Progenitor cell of endocrine pancreas (in vitro differentiated cells): ENCODE results near the gene HMGXB4. TPM values are rescaled to one million over a fixed set of nuclear protein-coding genes. Genes with fewer than 3 reads are reported as not detected.

Experiments
- DNase-seq: peaks from one replicate; pipeline ENCODE4 v3.0.0; 2021; ENCODE audit warnings: low spot score; ENCODE audit not compliant: unreplicated experiment
- H3K27ac Mint-ChIP-seq: 2 replicates; pipeline ENCODE4 v1.8.0; 2021; ENCODE audit warnings: mild to moderate bottlenecking, moderate library complexity, mixed read lengths
- H3K27me3 Mint-ChIP-seq: 2 replicates; pipeline ENCODE4 v1.8.0; 2021; ENCODE audit warnings: mixed read lengths
- H3K36me3 Mint-ChIP-seq: 2 replicates; pipeline ENCODE4 v1.8.0; 2022; ENCODE audit warnings: mixed read lengths; ENCODE audit not compliant: insufficient read depth
- H3K4me1 Mint-ChIP-seq: 2 replicates; pipeline ENCODE4 v1.8.0; 2021; ENCODE audit warnings: low read depth, mixed read lengths
- H3K4me3 Mint-ChIP-seq: 2 replicates; pipeline ENCODE4 v1.8.0; 2021; ENCODE audit warnings: low read depth, mild to moderate bottlenecking, moderate library complexity, mixed read lengths
- H3K9me3 Mint-ChIP-seq: 2 replicates; pipeline ENCODE4 v1.8.0; 2021; ENCODE audit warnings: low read depth, mixed read lengths
- CTCF ChIP-seq: fragments of 200-600 bp; sonication (generic); IDR thresholded peaks from one replicate; pipeline ENCODE4 v1.5.0; 2021; ENCODE audit warnings: antibody characterized with exemption, mild to moderate bottlenecking; ENCODE audit not compliant: unreplicated experiment
- total RNA-seq: library from RNA; stranded (reverse); gene quantifications from 2 replicates; pipeline ENCODE4 v1.2.1, GENCODE V29; 2021

Gene HMGXB4
- total RNA-seq, 1 donor from 2014 or later = 25.0 TPM

DNA sequence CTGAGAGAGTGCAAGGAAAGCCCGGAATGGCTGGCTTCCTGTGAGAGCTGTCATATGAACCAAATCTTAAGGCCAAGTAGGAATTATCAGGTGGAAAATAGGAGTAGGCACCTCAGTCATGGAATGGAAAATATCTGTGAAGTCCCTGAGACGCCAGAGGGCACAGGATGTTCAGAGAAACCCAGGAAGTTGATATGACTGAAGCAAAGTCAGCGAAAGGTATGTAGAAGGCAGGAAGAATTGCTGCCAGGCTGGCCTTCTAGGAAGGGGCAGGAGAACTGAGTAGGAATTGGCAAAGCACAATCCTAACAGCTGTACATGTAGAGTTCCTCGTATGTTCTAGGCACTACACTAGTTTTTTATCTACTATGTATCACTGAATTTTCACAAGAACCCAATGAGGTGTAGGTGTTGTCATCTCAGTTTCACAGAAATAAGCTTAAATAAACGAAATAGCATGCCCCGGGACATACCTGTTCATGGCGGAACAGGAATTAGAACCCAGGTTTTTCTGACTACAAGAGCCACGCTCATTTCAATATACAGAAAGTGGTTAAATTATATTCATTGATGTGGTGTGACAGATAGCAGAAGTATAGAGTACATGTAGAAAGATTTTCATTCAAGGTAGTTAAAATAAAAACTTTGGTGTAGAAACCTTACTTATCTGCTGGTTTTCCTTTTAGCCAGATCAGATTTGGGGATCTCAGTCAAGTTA, 17.0 kb downstream of the HMGXB4 start:
- no peaks in the 10 kb centered on the region for H3K27me3 Mint-ChIP-seq
- no peak overlapping the region for H3K4me3 Mint-ChIP-seq
- no peaks in the 10 kb centered on the region for H3K4me1 Mint-ChIP-seq
- TF ChIP-seq CTCF = no peak
- H3K36me3 Mint-ChIP-seq = peaks cover 25% of the 10 kb centered on the region
- no peaks in the 10 kb centered on the region for H3K9me3 Mint-ChIP-seq
- no peak for DNase-seq
- H3K27ac Mint-ChIP-seq = no peak overlapping the region

- no peak for TF ChIP-seq CTCF
- no peak overlapping the region for H3K27ac Mint-ChIP-seq
- H3K9me3 Mint-ChIP-seq = no peaks in the 10 kb centered on the region
- no peak overlapping the region for H3K4me3 Mint-ChIP-seq
- no peaks in the 10 kb centered on the region for H3K27me3 Mint-ChIP-seq
- H3K36me3 Mint-ChIP-seq = peaks cover 16% of the 10 kb centered on the region
- H3K4me1 Mint-ChIP-seq = no peaks in the 10 kb centered on the region
- DNase-seq = no peak
Measured at GRCh38 chr22:35275580-35275979, 18.3 kb downstream of the HMGXB4 start.

DNA sequence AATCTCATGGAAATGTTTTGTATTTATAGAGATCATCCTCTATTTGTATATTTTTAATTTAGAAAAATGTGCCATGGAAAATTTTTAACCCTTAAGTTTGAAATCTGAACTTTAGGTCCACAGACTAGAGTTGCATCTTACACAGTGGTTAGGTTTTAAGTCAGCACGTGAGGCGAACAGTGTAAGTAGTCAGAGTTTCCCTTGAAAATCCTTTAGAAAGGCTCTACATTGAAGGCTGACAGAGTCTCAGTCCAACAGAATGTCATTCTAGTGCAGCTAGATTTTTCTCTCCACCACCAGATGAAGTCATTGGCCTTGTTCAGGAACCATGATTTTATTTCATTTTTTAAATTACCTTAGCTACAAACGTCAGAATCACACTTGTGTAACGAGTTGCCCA, 18.7 kb downstream of the HMGXB4 start:
- no peaks in the 10 kb centered on the region for H3K9me3 Mint-ChIP-seq
- H3K27ac Mint-ChIP-seq = no peak overlapping the region
- no peaks in the 10 kb centered on the region for H3K4me1 Mint-ChIP-seq
- no peak for DNase-seq
- no peak overlapping the region for H3K4me3 Mint-ChIP-seq
- no peaks in the 10 kb centered on the region for H3K27me3 Mint-ChIP-seq
- no peak for TF ChIP-seq CTCF
- peaks cover 16% of the 10 kb centered on the region for H3K36me3 Mint-ChIP-seq

DNA sequence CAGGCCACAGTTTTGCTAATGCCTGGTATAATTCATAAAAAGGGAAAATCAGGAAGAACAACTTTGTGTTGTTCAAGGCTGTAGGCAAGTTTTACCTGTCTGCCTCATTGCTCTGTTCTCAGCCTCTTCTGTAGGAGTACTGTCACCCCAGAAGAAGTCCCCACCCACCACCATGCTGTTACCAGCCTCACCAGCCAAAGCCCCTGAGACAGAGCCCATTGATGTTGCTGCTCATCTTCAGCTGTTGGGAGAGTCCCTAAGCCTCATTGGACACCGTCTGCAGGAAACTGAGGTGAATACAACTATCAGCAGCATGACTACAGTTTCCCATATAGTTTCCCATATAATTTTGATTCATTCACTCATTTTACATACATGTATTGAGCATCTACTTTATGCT, 30.8 kb downstream of the HMGXB4 start:
- Mint-ChIP-seq H3K4me1 (no peaks in the 10 kb centered on the region), H3K4me3 (no peak overlapping the region), H3K27ac (no peak overlapping the region), H3K27me3 (no peaks in the 10 kb centered on the region), H3K9me3 (no peaks in the 10 kb centered on the region), H3K36me3 (peaks cover 23% of the 10 kb centered on the region)
- TF ChIP-seq CTCF = no peak
- no peak for DNase-seq

- Mint-ChIP-seq H3K4me3 (no peak overlapping the region), H3K4me1 (no peaks in the 10 kb centered on the region), H3K27ac (no peak overlapping the region), H3K27me3 (no peaks in the 10 kb centered on the region), H3K36me3 (peaks cover 15% of the 10 kb centered on the region), H3K9me3 (no peaks in the 10 kb centered on the region)
- no peak for DNase-seq
- TF ChIP-seq CTCF = no peak
Measured at GRCh38 chr22:35292786-35293185, 35.5 kb downstream of the HMGXB4 start.
